ENCODE data around the gene ELK3. TPM values are rescaled to one million over a fixed set of nuclear protein-coding genes. Genes with fewer than 3 reads are reported as not detected.
A peak's percentile ranks its signal among the peaks of the same experiment; 100 is the strongest.

Gene ELK3
- total RNA-seq, 4 donors from 2014 or later, result 10.0 to 13.5 (median 11.0) TPM

DNA sequence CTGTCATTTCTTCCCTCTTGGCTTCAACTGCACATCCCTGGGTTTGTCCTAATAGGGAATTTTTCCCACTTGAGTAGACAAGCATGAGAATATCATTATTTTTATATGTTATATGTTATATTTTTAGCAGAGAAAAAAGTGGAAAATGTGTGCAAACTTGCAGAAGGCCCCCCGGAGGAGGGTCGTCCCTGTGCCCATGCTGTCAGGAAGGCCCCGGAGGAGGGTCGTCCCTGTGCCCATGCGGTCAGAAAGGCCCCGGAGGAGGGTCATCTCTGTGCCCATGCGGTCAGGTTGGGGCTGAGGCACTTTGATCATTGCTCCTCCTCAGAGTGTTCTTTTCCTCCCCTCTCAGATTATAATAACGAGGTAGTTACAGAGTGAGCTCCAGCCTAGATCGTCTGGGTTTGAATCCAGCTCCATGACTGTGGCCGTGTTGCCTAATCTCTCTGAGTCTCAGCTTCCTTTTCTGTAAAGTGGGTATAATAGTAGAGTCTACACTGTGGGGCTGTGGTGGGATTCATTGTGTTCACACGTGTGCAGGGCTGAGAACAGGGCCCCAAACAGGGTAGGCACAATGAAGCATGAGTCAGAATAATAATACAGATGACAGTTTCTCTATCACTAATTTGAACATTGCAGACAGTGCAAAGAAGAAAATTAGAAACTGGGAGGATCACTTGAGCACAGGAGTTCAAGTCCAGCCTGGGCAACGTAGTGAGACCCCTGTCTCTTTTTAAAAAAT is 33.4 kb downstream of the ELK3 start:
- peak in 1 of 2 donors; percentile 55 for DNase-seq (ENCODE audit: low spot score in 2 of 2)
- peaks cover 14% of the 10 kb centered on the region for H3K36me3 ChIP-seq
- WGBS, result 72% methylated on average over 11 of the region's 12 CpGs

DNA sequence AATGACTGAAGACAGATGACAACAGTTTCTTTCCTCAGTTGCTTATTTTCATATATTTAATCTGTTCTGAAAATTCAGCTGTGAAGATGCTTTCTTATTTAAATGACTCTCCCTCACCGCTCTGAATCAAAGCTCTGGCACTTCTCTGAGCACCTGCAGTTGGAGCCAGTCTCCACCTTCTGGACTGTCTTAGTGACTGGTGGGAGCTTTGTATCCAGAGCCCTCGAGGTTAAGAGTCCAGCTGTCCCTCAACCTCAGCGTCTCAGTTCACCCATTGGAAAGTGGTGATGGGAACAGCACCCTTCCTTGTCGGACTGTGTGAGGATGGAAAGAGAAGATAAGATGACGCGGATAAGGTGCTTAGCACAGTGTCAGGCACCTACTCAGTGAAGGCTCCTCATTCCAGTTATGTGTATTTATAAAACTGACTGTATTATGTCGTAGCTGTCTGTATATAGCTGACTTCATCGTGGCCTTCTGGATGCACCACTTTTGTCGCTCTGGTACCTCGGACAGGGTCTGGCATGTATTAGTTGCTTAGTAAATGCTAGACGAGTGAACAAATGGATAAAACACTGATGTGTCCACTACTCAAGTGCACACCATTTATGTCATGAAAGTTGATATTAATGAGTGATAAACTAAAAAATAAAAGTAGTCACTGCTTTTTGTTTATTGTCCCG is 34.5 kb downstream of the ELK3 start:
- 79% methylated on average over 12 of the region's 12 CpGs for WGBS
- Histone ChIP-seq H3K27me3 (no peaks in the 10 kb centered on the region), H3K9me3 (no peaks in the 10 kb centered on the region), H3K36me3 (peaks cover 10% of the 10 kb centered on the region), H3K27ac (no peak overlapping the region), H3K4me1 (peaks cover 10% of the 10 kb centered on the region), H3K4me3 (no peak overlapping the region)
- TF ChIP-seq, protein P1, sequence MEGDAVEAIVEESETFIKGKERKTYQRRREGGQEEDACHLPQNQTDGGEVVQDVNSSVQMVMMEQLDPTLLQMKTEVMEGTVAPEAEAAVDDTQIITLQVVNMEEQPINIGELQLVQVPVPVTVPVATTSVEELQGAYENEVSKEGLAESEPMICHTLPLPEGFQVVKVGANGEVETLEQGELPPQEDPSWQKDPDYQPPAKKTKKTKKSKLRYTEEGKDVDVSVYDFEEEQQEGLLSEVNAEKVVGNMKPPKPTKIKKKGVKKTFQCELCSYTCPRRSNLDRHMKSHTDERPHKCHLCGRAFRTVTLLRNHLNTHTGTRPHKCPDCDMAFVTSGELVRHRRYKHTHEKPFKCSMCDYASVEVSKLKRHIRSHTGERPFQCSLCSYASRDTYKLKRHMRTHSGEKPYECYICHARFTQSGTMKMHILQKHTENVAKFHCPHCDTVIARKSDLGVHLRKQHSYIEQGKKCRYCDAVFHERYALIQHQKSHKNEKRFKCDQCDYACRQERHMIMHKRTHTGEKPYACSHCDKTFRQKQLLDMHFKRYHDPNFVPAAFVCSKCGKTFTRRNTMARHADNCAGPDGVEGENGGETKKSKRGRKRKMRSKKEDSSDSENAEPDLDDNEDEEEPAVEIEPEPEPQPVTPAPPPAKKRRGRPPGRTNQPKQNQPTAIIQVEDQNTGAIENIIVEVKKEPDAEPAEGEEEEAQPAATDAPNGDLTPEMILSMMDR (IDR thresholded peaks at IDR 0.05), result no peak
- TF ChIP-seq POLR2A (IDR thresholded peaks at IDR 0.05) (no peak), EP300 (IDR thresholded peaks at IDR 0.05) (no peak), POLR2AphosphoS5 (IDR thresholded peaks at IDR 0.05) (no peak)
- peak in 1 of 2 donors; percentile 56 for DNase-seq (ENCODE audit: low spot score in 2 of 2)

More for the DNA sequence above, 33.4 kb downstream of the ELK3 start:
- Histone ChIP-seq H3K27me3 (no peaks in the 10 kb centered on the region), H3K27ac (no peak overlapping the region), H3K9me3 (no peaks in the 10 kb centered on the region), H3K4me3 (no peak overlapping the region), H3K4me1 (no peaks in the 10 kb centered on the region)
- TF ChIP-seq, protein P1 (IDR thresholded peaks at IDR 0.05), result no peak
- TF ChIP-seq POLR2AphosphoS5 (IDR thresholded peaks at IDR 0.05) (no peak), POLR2A (IDR thresholded peaks at IDR 0.05) (no peak), EP300 (IDR thresholded peaks at IDR 0.05) (no peak)

DNA sequence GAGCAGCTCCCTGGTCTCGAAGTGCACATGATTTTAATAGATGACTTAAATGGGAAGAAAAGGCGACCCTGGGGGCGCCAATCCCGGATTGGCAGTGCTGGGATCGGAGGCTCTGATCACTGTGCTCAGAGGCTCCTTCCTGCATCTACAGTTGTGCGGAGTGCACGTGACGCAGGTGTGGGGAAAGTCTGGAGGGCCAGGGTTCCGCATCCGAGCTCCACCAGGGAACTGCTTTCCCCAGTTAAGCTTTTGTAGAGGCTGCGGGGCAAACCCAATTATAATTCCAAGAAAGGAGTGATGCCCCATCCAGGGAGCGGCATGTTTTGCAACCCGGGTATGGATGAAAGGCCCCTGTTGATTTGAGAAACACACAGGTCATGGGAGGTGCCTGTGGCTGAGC is 36.5 kb downstream of the ELK3 start:
- TF ChIP-seq EP300 (IDR thresholded peaks at IDR 0.05) (no peak), POLR2AphosphoS5 (IDR thresholded peaks at IDR 0.05) (no peak), POLR2A (IDR thresholded peaks at IDR 0.05) (no peak)
- TF ChIP-seq, protein P1 (IDR thresholded peaks at IDR 0.05), result no peak
- H3K4me3 ChIP-seq, result no peak overlapping the region
- no peak overlapping the region for H3K27ac ChIP-seq
- peak in 1 of 2 donors; percentile 57 for DNase-seq (ENCODE audit: low spot score in 2 of 2)
- 88% methylated on average over 13 of the region's 13 CpGs for WGBS
- no peaks in the 10 kb centered on the region for H3K9me3 ChIP-seq
- peaks cover under 1% of the 10 kb centered on the region for H3K36me3 ChIP-seq
- H3K4me1 ChIP-seq, result peaks cover 30% of the 10 kb centered on the region
- H3K27me3 ChIP-seq, result no peaks in the 10 kb centered on the region

DNA sequence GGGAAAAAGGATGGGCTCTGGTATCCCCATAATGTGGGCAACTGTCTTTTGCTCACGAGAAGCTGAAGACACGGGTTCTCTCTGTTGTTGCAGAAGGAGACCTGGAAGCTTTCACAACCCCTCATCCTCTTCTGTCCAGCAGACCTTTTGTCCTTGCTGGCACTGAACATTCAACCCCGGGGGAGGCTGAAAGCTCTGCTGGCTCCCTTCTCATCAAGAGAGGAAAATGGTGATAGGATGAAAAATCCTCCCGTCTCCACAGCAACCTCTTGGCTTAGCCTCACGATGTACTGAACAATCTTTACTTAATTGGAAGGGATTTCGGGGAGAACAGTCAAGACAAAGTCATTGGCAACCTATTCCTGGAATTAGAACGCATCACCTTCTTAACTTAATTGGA is 39.0 kb downstream of the ELK3 start:
- Histone ChIP-seq H3K27me3 (no peaks in the 10 kb centered on the region), H3K36me3 (no peaks in the 10 kb centered on the region), H3K27ac (peak overlapping the region; percentile 84), H3K9me3 (no peaks in the 10 kb centered on the region), H3K4me3 (no peak overlapping the region), H3K4me1 (peaks cover 55% of the 10 kb centered on the region)
- WGBS, result 64% methylated on average over 7 of the region's 7 CpGs
- DNase-seq (ENCODE audit: low spot score in 2 of 2), result peak; percentile 61 to 67
- TF ChIP-seq POLR2AphosphoS5 (IDR thresholded peaks at IDR 0.05), result no peak
- no peak for TF ChIP-seq EP300 (IDR thresholded peaks at IDR 0.05)
- no peak for TF ChIP-seq POLR2A (IDR thresholded peaks at IDR 0.05)
- TF ChIP-seq, protein P1 (IDR thresholded peaks at IDR 0.05), result no peak

DNA sequence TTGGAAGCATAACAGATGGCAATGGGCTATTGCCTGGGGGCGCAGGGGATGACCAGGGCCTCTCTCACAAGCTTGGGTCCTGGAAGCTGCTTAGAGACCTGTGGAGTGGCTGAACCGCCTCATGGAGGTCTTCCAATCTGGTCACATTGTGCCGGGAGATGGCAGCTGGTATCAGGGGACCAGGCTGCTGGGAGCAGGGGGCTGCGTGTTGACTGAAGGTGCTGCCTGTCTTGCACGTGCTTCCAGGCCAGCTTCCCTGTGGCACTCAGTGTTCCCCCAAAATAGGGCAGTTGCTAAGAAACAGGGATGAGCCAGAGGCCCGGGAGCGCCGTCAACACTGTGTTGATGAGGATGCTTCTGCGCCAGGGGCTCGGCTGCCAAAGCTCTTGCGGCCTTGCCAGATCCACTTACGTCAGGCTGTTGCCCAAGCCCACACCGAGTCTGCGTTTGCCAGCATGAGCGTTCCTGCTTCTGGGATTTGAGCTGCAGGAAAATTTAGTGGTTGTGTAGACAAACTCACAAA is 39.8 kb downstream of the ELK3 start:
- Histone ChIP-seq H3K27me3 (no peaks in the 10 kb centered on the region), H3K4me1 (peaks cover 63% of the 10 kb centered on the region), H3K4me3 (no peak overlapping the region), H3K36me3 (no peaks in the 10 kb centered on the region), H3K9me3 (no peaks in the 10 kb centered on the region), H3K27ac (peak overlapping the region; percentile 84)
- 23% methylated on average over 10 of the region's 15 CpGs for WGBS
- DNase-seq (ENCODE audit: low spot score in 2 of 2), result peak; percentile 96 to 97
- TF ChIP-seq POLR2AphosphoS5 (IDR thresholded peaks at IDR 0.05), result peak in 2 of 3 donors; percentile 92 to 96
- peak; percentile 84 for TF ChIP-seq EP300 (IDR thresholded peaks at IDR 0.05)
- TF ChIP-seq, protein P1 (IDR thresholded peaks at IDR 0.05), result no peak
